Erythroblast (primary cell): ENCODE data around the gene NSD1.

Source experiments
- GATA1 ChIP-seq: IDR thresholded peaks from 2 replicates; pipeline ENCODE4 v1.6.1; 2011; ENCODE audit warnings: low read depth, mild to moderate bottlenecking, control low read depth, low read length, moderate library complexity
- POLR2A ChIP-seq: IDR thresholded peaks from 2 replicates; pipeline ENCODE4 v1.6.1; 2011; ENCODE audit warnings: mild to moderate bottlenecking, low read length

DNA sequence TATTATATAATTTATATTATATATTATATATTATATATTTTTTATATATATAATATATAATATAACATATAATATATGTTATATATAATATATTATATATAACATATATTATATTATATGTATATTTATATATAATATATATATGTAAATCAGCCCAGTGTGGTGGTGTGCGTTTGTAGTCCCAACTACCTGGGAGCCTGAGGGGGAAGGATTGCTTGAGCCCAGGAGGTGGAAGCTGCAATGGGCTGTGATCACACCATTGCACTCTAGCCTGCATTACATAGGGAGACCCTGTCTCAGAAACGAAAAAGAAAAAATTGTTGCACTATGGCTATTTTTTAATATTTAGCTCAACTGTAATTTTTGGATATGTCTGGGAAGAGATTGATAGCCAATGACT lies 52.4 kb downstream of the NSD1 start:
- no peak for TF ChIP-seq POLR2A
- TF ChIP-seq GATA1, result no peak
